SU-DHL-6 (cell line): ENCODE results near the gene EIF5.
"Not testable (repeated sequence)": the region's sequence is repeated elsewhere in the genome, so short reads cannot be mapped to it uniquely, and the experiment has no call there.

Experiments
- CTCF ChIP-seq: fragments of 200-600 bp; sonication (generic); IDR thresholded peaks from one replicate; pipeline ENCODE4 v1.5.1; 2017; ENCODE audit warnings: antibody characterized with exemption, mild to moderate bottlenecking, low read length, moderate library complexity; ENCODE audit not compliant: insufficient read depth, poor library complexity, severe bottlenecking
- EZH2phosphoT487 ChIP-seq: fragments of 200-600 bp; sonication (generic), shearing (Covaris generic); conservative IDR thresholded peaks from 2 replicates; pipeline ENCODE4 v1.6.1; 2018; ENCODE audit warnings: mild to moderate bottlenecking, antibody characterized with exemption, low read length, moderate library complexity, mixed read lengths

GRCh38 chr14:103357552-103357951 is 23.5 kb downstream of the EIF5 start:
- not testable (repeated sequence) for TF ChIP-seq CTCF, EZH2phosphoT487
